HEK293 (cell line): ENCODE results near the gene ABCC9.

Experiments used
- CTCF ChIA-PET: fragments of 350-600 bp; formaldehyde crosslinking; extraction: SDS; loops from one replicate; lab custom pipeline; 2021; ENCODE audit warnings: antibody characterized with exemption; lab: Yijun Ruan, JAX
- POLR2A ChIA-PET: fragments of 300-600 bp; formaldehyde crosslinking; extraction: SDS; loops from one replicate; lab custom pipeline; 2020; ENCODE audit warnings: antibody characterized with exemption, inconsistent platforms; lab: Yijun Ruan, JAX
- H3K27ac ChIP-seq: fragments of 200-500 bp; sonication (Bioruptor generic); 2 replicates; pipeline ENCODE4 v1.5.1; 2014; ENCODE audit warnings: low read depth, low read length, control low read depth, inconsistent platforms; ENCODE audit errors: extremely low read depth
- H3K36me3 ChIP-seq, 2 experiments: fragments of 200-500 bp in 1 of 2; sonication (Bioruptor generic) in 1 of 2; 1 replicate in 1 of 2; 2 replicates in 1 of 2; pipeline ENCODE4 v1.5.1; 2014 to 2017; ENCODE audit warnings: inconsistent platforms in 2 of 2, low read length in 2 of 2; ENCODE audit not compliant: control insufficient read depth in 2 of 2, insufficient read depth in 1 of 2
- H3K4me1 ChIP-seq: fragments of 200-500 bp; sonication (Bioruptor generic); 2 replicates; pipeline ENCODE4 v1.5.1; 2014; ENCODE audit warnings: mild to moderate bottlenecking, low read length, inconsistent platforms; ENCODE audit not compliant: control insufficient read depth, insufficient read depth
- H3K4me3 ChIP-seq: 2 replicates; pipeline ENCODE4 v1.5.1; 2011; ENCODE audit warnings: low read depth, mild to moderate bottlenecking, control low read depth, low read length, moderate library complexity
- H3K9me3 ChIP-seq: fragments of 200-500 bp; sonication (Bioruptor generic); 2 replicates; pipeline ENCODE4 v1.5.1; 2014; ENCODE audit warnings: low read depth, low read length, inconsistent platforms; ENCODE audit not compliant: control insufficient read depth, insufficient read depth
- CTCF ChIP-seq: fragments of 450-650 bp; formaldehyde crosslinking; IDR thresholded peaks from 2 replicates; pipeline ENCODE4 v1.5.1; 2016; ENCODE audit warnings: missing biosample characterization, missing genetic modification characterization
- EGR2 ChIP-seq: fragments of 450-650 bp; formaldehyde crosslinking; IDR thresholded peaks from 2 replicates; pipeline ENCODE4 v1.5.1; 2016; ENCODE audit warnings: low read depth, missing biosample characterization, missing genetic modification characterization
- HIC1 ChIP-seq: fragments of 450-650 bp; formaldehyde crosslinking; IDR thresholded peaks from 2 replicates; pipeline ENCODE4 v1.5.1; 2016; ENCODE audit warnings: missing biosample characterization, missing genetic modification characterization
- KLF10 ChIP-seq: fragments of 450-650 bp; IDR thresholded peaks from 2 replicates; pipeline ENCODE4 v1.5.1; 2018; ENCODE audit warnings: missing biosample characterization, mild to moderate bottlenecking, missing genetic modification characterization
- OVOL3 ChIP-seq: fragments of 450-650 bp; formaldehyde crosslinking; IDR thresholded peaks from 2 replicates; pipeline ENCODE4 v1.5.1; 2016; ENCODE audit warnings: missing biosample characterization, missing genetic modification characterization
- SP3 ChIP-seq: fragments of 450-650 bp; formaldehyde crosslinking; IDR thresholded peaks from 2 replicates; pipeline ENCODE4 v1.5.1; 2016; ENCODE audit warnings: missing biosample characterization, missing genetic modification characterization
- YY2 ChIP-seq: fragments of 450-650 bp; formaldehyde crosslinking; IDR thresholded peaks from 2 replicates; pipeline ENCODE4 v1.5.1; 2016; ENCODE audit warnings: missing biosample characterization, missing genetic modification characterization
- ZFP69B ChIP-seq: fragments of 450-650 bp; formaldehyde crosslinking; IDR thresholded peaks from 2 replicates; pipeline ENCODE4 v1.5.1; 2016; ENCODE audit warnings: missing biosample characterization, missing genetic modification characterization
- ZNF10 ChIP-seq: fragments of 450-650 bp; formaldehyde crosslinking; IDR thresholded peaks from 2 replicates; pipeline ENCODE4 v1.5.1; 2017; ENCODE audit warnings: missing biosample characterization, missing genetic modification characterization
- ZNF148 ChIP-seq: fragments of 450-650 bp; formaldehyde crosslinking; IDR thresholded peaks from 2 replicates; pipeline ENCODE4 v1.5.0; 2017; ENCODE audit warnings: missing biosample characterization, missing genetic modification characterization, borderline replicate concordance
- ZNF174 ChIP-seq: fragments of 450-650 bp; formaldehyde crosslinking; IDR thresholded peaks from 2 replicates; pipeline ENCODE4 v1.5.0; 2017; ENCODE audit warnings: missing biosample characterization, mild to moderate bottlenecking, missing genetic modification characterization
- ZNF175 ChIP-seq: fragments of 450-650 bp; formaldehyde crosslinking; IDR thresholded peaks from 2 replicates; pipeline ENCODE4 v1.5.1; 2016; ENCODE audit warnings: missing biosample characterization, missing genetic modification characterization
- ZNF23 ChIP-seq: fragments of 450-650 bp; formaldehyde crosslinking; IDR thresholded peaks from 2 replicates; pipeline ENCODE4 v1.5.1; 2016; ENCODE audit warnings: missing biosample characterization, missing genetic modification characterization, borderline replicate concordance
- ZNF280C ChIP-seq: fragments of 450-650 bp; formaldehyde crosslinking; IDR thresholded peaks from 2 replicates; pipeline ENCODE4 v1.5.1; 2016; ENCODE audit warnings: missing biosample characterization, missing genetic modification characterization
- ZNF335 ChIP-seq: fragments of 450-650 bp; formaldehyde crosslinking; conservative IDR thresholded peaks from 2 replicates; pipeline ENCODE4 v1.5.1; 2016; ENCODE audit warnings: missing biosample characterization, missing genetic modification characterization
- ZNF366 ChIP-seq: fragments of 450-650 bp; formaldehyde crosslinking; conservative IDR thresholded peaks from 2 replicates; pipeline ENCODE4 v1.5.1; 2016; ENCODE audit warnings: missing biosample characterization, missing genetic modification characterization
- ZNF433 ChIP-seq: fragments of 450-650 bp; formaldehyde crosslinking; IDR thresholded peaks from 2 replicates; pipeline ENCODE4 v1.5.1; 2016; ENCODE audit warnings: missing biosample characterization, missing genetic modification characterization, low read depth
- ZNF558 ChIP-seq: fragments of 450-650 bp; formaldehyde crosslinking; IDR thresholded peaks from 2 replicates; pipeline ENCODE4 v1.5.1; 2016; ENCODE audit warnings: missing biosample characterization, missing genetic modification characterization
- ZNF626 ChIP-seq: fragments of 450-650 bp; sonication (Bioruptor Pico); formaldehyde crosslinking; IDR thresholded peaks from 2 replicates; pipeline ENCODE4 v1.5.1; 2018; ENCODE audit warnings: missing biosample characterization, missing genetic modification characterization, inconsistent platforms
- ZNF670 ChIP-seq: fragments of 450-650 bp; formaldehyde crosslinking; IDR thresholded peaks from 2 replicates; pipeline ENCODE4 v1.5.1; 2016; ENCODE audit warnings: missing biosample characterization, missing genetic modification characterization, low read depth

ABCC9 gene

GRCh38 chr12:21891751-21892217 is 49.4 kb downstream of the ABCC9 start (continued):
- no peak for TF ChIP-seq OVOL3 (tag by site-specific recombination)

GRCh38 chr12:21888276-21888863 is 52.9 kb downstream of the ABCC9 start:
- no peaks in the 10 kb centered on the region for H3K9me3 ChIP-seq
- POLR2A ChIA-PET: no interaction called here

GRCh38 chr12:21884936-21885335 is 56.3 kb downstream of the ABCC9 start:
- ChIA-PET CTCF (no interaction called here), POLR2A (no interaction called here)
- no peaks in the 10 kb centered on the region for H3K36me3 ChIP-seq
- H3K9me3 ChIP-seq: no peaks in the 10 kb centered on the region
- H3K4me1 ChIP-seq: no peaks in the 10 kb centered on the region
- no peak overlapping the region for H3K27ac ChIP-seq
- no peak overlapping the region for H3K4me3 ChIP-seq
- TF ChIP-seq EGR2: no peak
- no peak for TF ChIP-seq ZNF433 (tag by site-specific recombination)
- TF ChIP-seq ZNF10 (tag by site-specific recombination): no peak
- no peak for TF ChIP-seq ZNF366
- TF ChIP-seq ZNF174: no peak
- TF ChIP-seq ZNF148 (tag by site-specific recombination): no peak
- TF ChIP-seq YY2 (tag by site-specific recombination): no peak
- no peak for TF ChIP-seq ZNF175 (tag by site-specific recombination)
- no peak for TF ChIP-seq ZNF670 (tag by site-specific recombination)
- no peak for TF ChIP-seq ZNF23 (tag by site-specific recombination)
- TF ChIP-seq ZFP69B (tag by site-specific recombination): no peak
- no peak for TF ChIP-seq ZNF626
- no peak for TF ChIP-seq HIC1

More at GRCh38 chr12:21888276-21888863, 52.9 kb downstream of the ABCC9 start:
- H3K36me3 ChIP-seq: no peaks in the 10 kb centered on the region
- CTCF ChIA-PET: no interaction called here
- H3K4me1 ChIP-seq: no peaks in the 10 kb centered on the region
- no peak overlapping the region for H3K27ac ChIP-seq
- TF ChIP-seq ZNF558 (no peak), SP3 (tag by site-specific recombination) (no peak), CTCF (no peak), ZNF280C (tag by site-specific recombination) (no peak), ZNF23 (tag by site-specific recombination) (no peak), ZNF335 (tag by site-specific recombination) (no peak), KLF10 (tag by site-specific recombination) (no peak)
- H3K4me3 ChIP-seq: no peak overlapping the region
